IPS-20b (cell line): ENCODE results near the gene MGAT5.

Experiments
- H3K27ac ChIP-seq: one replicate; pipeline ENCODE4 v1.5.1; 2013; ENCODE audit warnings: low read length
- H3K27me3 ChIP-seq: 2 replicates; pipeline ENCODE4 v1.6.1; 2013; ENCODE audit warnings: mild to moderate bottlenecking, low read length, inconsistent platforms; ENCODE audit not compliant: insufficient read depth
- H3K36me3 ChIP-seq: 2 replicates; pipeline ENCODE4 v1.6.1; 2013; ENCODE audit warnings: low read depth, mild to moderate bottlenecking, inconsistent platforms, low read length, moderate library complexity; ENCODE audit not compliant: insufficient read depth
- H3K4me1 ChIP-seq: 2 replicates; pipeline ENCODE4 v1.6.1; 2013; ENCODE audit warnings: mild to moderate bottlenecking, control low read depth, inconsistent platforms, low read length, moderate library complexity; ENCODE audit not compliant: insufficient read depth
- H3K4me3 ChIP-seq: 2 replicates; pipeline ENCODE4 v1.5.1; 2013; ENCODE audit warnings: mild to moderate bottlenecking, low read length, inconsistent platforms
- H3K9ac ChIP-seq: 2 replicates; pipeline ENCODE4 v1.6.1; 2013; ENCODE audit warnings: low read depth, mild to moderate bottlenecking, inconsistent platforms, low read length, moderate library complexity
- H3K9me3 ChIP-seq: 2 replicates; pipeline ENCODE4 v1.6.1; 2013; ENCODE audit warnings: mild to moderate bottlenecking, low read depth, low read length, inconsistent platforms; ENCODE audit not compliant: insufficient read depth

MGAT5 gene

DNA sequence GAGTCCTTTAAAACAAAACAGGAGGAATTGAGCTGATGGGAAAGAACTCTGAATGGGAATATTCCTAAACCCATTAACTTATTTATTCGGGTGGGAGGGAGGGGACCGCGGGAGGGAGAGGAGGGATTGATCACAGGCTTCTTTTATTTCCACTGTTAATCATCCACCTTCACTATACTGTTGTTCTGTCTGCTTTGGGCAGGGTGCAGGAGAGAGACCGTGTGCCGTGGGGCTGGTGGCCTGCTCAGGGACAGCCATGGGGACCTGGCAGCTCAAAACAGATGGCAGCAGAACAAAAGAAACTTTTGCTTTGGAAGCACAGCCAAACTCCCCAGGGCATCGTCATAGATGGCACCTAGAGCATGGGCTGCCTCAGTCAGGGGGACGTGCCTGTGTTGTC is 195.3 kb downstream of the MGAT5 start:
- H3K4me1 ChIP-seq = no peaks in the 10 kb centered on the region
- no peaks in the 10 kb centered on the region for H3K9me3 ChIP-seq
- H3K36me3 ChIP-seq = peaks cover 5% of the 10 kb centered on the region; the same call in 1 of the 2 replicates
- H3K4me3 ChIP-seq = no peak overlapping the region
- no peaks in the 10 kb centered on the region for H3K27me3 ChIP-seq
- H3K27ac ChIP-seq = no peak overlapping the region
- H3K9ac ChIP-seq = no peak overlapping the region

DNA sequence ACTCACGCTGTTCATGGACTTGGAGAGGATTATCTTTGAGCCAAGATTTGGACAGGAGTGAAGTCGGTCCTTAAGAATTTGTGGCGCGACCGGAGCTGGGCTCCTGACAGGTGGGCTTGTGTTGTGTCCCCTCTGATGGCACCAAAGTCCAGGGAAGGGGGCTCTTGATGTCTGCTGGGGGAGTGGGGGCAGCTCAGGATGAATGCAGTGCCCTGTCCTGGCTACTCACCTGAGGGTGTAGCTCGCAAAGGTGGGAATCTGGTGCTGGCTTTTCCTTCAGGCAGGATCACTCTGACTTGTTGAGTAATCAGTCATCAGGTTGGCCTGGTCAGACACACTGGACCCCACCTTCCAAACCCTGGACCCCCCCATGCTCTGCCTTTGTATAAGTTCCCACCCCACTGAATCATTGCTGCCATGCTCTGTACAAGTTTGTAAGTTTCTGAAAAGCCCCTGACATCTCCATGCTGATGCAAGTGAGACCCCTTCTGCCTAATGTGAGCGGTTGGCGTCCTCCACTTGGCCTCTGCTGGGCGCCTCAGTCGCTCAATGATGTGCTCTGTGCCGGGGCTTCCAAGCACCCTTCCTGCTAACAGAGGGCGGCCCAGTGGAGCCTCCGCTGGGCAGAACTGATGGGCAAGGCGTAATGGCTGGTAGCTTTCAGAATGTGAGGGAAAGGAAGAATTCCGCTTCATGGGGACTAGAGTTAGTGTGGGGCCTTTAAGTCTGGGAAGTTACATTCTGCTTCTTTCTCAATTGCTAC is 196.1 kb downstream of the MGAT5 start:
- H3K4me1 ChIP-seq = no peaks in the 10 kb centered on the region
- no peak overlapping the region for H3K4me3 ChIP-seq
- no peak overlapping the region for H3K27ac ChIP-seq
- peaks cover 5% of the 10 kb centered on the region; the same call in 1 of the 2 replicates for H3K36me3 ChIP-seq
- H3K9ac ChIP-seq = no peak overlapping the region
- no peaks in the 10 kb centered on the region for H3K9me3 ChIP-seq
- H3K27me3 ChIP-seq = no peaks in the 10 kb centered on the region

DNA sequence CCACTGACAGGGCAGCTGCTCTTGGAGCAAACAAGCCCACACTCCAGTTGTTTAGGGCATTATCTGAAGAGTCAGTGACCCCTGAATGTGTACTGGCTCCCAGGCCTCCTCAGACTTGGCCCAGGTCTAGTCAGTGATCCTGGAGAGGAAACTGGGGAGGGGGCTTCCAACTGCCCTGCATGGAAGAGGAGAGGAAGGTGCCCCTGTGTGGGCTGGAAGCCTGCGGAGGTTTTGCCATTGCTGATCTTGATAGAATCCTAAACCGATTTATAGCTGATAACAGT is 197.4 kb downstream of the MGAT5 start:
- Histone ChIP-seq H3K27me3 (no peaks in the 10 kb centered on the region), H3K4me1 (no peaks in the 10 kb centered on the region), H3K36me3 (0 out of 2 replicates have a peak, but pooled peaks cover 5% of the 10 kb centered on the region), H3K9ac (no peak overlapping the region), H3K4me3 (no peak overlapping the region), H3K9me3 (no peaks in the 10 kb centered on the region), H3K27ac (no peak overlapping the region)

DNA sequence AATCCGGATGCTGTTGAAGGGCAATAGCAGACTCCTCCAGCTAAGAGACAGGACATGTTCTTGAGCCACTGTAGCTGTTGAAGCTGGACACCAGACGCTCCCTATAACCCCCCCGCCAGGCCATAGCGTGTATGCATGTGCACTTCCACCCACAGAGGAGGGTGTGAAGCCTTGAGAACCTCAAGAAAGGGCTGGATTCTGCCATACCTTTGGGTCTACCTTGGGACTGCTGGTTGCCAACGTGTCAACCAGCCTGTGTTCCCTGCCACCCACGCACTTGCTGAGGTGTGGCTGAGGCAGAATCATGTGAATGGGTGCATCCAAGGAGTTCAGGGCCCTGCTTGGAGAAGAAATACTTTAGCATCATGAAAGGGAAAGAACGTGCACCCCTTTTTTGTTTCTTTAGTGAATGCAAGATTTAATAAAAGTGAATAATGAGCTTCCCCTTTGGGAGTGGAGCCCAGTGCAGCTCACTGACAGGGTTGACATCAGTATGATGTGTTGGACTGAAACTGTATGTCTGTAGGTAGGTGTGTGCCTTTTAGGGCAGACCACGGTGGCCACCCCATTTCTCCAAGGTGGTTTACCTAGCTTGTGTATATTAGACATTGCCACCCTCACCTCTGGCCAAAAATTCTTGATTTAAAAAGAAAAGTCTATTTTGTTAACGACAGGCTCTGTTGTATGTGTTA is 198.3 kb downstream of the MGAT5 start:
- Histone ChIP-seq H3K9me3 (no peaks in the 10 kb centered on the region), H3K27ac (no peak overlapping the region), H3K27me3 (no peaks in the 10 kb centered on the region), H3K9ac (no peak overlapping the region), H3K4me3 (no peak overlapping the region), H3K36me3 (0 out of 2 replicates have a peak, but pooled peaks cover 5% of the 10 kb centered on the region), H3K4me1 (no peaks in the 10 kb centered on the region)

DNA sequence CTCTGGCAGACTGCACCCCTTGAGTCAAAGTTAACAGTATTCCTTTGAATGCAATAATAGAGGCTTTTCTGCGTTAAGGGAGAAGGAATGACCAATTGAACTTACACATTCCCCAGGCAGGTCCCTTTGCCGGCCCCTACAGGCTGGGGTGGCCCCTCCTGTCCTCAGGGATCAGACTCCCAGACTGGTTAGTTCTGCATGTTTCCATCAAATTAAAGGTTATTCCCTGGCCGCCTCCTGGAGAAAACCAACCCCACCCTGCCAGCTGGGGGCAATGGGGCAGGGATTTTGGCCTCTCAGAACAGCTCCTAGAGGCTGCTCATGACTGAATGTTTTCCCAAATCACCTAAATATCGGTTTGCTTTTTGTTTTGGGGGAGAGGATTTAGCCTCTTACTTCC is 199.6 kb downstream of the MGAT5 start:
- Histone ChIP-seq H3K9ac (no peak overlapping the region), H3K27ac (no peak overlapping the region), H3K9me3 (no peaks in the 10 kb centered on the region), H3K4me1 (no peaks in the 10 kb centered on the region), H3K4me3 (no peak overlapping the region), H3K36me3 (0 out of 2 replicates have a peak, but pooled peaks cover 5% of the 10 kb centered on the region), H3K27me3 (no peaks in the 10 kb centered on the region)

DNA sequence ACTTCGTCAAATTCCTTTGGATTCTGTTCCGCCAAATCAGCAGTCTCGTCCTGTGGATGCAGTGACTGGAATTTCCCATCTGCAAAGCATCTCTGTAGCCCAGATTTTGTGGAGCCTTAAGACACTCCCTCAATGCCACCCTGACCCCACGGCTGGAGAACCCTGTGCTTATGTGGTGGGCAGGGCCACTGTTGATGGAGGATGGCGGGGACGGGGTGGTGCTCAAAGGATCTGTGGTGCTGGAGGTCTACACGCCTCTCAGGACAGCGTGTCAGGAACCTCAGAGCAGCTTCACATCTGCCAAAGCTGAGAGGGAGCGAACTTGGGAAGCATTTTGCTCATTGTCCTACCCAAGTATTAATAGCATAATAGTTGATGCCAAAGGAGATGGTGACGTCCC is 200.1 kb downstream of the MGAT5 start:
- Histone ChIP-seq H3K9ac (no peak overlapping the region), H3K9me3 (no peaks in the 10 kb centered on the region), H3K36me3 (0 out of 2 replicates have a peak, but pooled peaks cover under 1% of the 10 kb centered on the region), H3K4me1 (no peaks in the 10 kb centered on the region), H3K27me3 (no peaks in the 10 kb centered on the region), H3K4me3 (no peak overlapping the region), H3K27ac (no peak overlapping the region)

DNA sequence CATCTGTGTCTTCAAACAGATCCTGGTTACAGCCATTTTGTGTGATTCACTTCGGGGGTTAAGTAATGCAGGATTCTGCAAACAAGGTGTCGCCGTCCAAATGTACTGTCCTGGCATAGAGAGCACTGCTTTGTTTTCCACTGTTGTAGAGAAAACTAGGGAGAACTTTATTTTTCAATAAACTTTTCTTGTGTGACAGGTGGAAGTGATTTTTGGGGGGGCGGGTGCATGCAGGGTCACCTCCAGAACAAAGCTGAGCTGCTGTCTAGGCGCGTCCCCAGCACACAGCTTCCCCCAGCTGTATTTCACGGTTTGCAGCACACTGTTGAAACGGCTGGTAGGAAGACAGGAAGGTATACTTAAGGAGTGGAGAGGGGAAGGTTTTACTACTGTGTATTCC is 200.6 kb downstream of the MGAT5 start:
- no peaks in the 10 kb centered on the region for H3K27me3 ChIP-seq
- H3K9me3 ChIP-seq = no peaks in the 10 kb centered on the region
- H3K4me1 ChIP-seq = no peaks in the 10 kb centered on the region
- H3K27ac ChIP-seq = no peak overlapping the region
- H3K36me3 ChIP-seq = no peaks in the 10 kb centered on the region
- H3K9ac ChIP-seq = no peak overlapping the region
- H3K4me3 ChIP-seq = no peak overlapping the region

DNA sequence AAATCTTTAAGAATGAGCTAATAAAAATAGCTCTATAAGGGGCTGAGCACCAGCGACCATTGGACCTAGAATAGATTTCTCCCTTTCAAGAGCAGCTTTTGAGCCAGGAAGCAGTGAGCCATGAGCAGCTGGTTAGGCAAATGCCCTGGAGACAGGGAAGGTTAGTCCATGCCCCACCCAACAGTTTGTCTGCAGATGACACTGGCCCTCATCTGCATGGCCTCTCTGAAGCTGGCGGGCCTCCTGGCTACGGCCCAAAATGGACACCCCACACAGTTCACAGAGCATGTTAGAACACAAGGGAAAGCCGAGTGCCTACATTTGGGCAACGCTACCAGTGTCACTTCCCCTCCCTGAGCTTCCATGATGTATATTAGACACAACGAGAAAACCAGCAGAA is 201.1 kb downstream of the MGAT5 start:
- Histone ChIP-seq H3K36me3 (no peaks in the 10 kb centered on the region), H3K4me3 (no peak overlapping the region), H3K27me3 (no peaks in the 10 kb centered on the region), H3K9me3 (no peaks in the 10 kb centered on the region), H3K4me1 (no peaks in the 10 kb centered on the region), H3K27ac (no peak overlapping the region), H3K9ac (no peak overlapping the region)

DNA sequence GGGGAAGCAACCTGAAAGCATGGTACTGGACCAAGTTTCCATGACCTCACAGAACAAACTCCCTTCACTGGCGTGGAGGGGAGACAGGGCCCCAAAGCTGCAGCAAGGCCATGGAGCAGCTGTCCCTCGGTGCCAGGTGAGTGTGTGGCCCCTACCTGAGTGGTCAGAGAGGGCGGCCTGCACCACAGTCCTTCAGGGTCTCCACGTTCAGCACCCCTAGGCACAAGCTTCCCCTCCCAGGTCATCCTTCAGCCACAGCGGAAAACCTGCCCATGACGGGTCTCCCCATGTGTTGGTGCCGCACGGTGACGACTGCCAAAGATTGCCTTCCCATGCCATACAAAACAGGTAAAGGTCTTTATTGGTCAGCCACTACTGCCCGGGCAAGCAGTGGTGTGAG is 201.6 kb downstream of the MGAT5 start:
- no peaks in the 10 kb centered on the region for H3K9me3 ChIP-seq
- no peak overlapping the region for H3K27ac ChIP-seq
- H3K27me3 ChIP-seq = no peaks in the 10 kb centered on the region
- no peaks in the 10 kb centered on the region for H3K36me3 ChIP-seq
- H3K4me3 ChIP-seq = no peak overlapping the region
- no peaks in the 10 kb centered on the region for H3K4me1 ChIP-seq
- no peak overlapping the region for H3K9ac ChIP-seq

DNA sequence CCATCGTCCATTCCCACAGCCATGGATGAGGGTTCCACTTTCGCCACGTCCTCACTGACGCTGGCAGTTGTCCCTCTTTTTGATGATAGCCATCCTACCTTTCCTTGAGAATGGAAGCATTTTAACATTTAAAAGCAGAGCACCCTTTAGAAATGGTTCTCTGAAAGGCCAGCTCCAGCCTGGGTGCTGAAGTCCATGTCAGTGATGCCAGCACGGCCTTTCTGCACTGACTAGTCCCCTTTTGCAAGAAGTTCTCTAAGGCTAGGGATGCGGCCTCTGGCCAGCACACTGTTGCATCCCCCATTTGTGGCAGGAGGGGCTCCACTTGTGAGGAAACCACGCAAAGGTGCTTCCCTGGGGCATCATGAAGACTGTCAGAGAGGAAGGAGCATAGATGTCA is 203.5 kb downstream of the MGAT5 start:
- Histone ChIP-seq H3K9me3 (no peaks in the 10 kb centered on the region), H3K27ac (no peak overlapping the region), H3K36me3 (no peaks in the 10 kb centered on the region), H3K4me1 (no peaks in the 10 kb centered on the region), H3K27me3 (no peaks in the 10 kb centered on the region), H3K4me3 (no peak overlapping the region), H3K9ac (no peak overlapping the region)

DNA sequence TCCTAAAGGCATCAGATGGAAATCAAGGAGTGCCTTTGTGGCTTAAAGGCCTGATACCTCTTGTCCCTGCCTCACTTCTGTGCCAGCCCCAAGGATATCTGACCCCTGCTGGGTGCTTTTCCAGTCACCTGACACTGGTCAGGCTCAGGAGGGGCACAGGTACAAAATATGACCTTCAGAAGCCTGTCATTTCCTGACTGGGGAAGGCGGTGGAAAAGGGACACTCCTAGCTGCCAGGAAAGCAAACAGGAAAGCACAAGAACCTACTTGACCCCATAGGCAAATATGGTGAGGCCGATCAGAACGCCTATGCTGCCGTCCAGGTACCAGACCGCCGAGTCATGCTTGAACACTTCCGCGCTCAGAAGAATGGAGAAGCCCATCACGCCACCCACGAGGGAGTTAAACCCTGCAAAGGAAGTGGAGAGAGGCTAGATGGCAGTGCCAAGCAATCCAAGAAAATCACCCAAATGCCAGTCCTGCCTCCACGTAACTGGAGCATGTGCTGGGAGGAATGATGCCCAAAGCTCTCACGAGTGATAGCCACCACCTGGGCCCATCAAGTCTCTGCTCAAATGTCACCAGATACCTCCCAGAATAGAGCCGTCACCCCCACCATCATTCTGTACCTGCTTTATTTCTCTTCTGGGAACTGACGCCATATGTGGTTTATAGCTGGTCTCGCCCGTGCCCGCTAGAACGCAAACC is 204.0 kb downstream of the MGAT5 start:
- H3K27me3 ChIP-seq = no peaks in the 10 kb centered on the region
- H3K36me3 ChIP-seq = no peaks in the 10 kb centered on the region
- H3K4me1 ChIP-seq = no peaks in the 10 kb centered on the region
- no peak overlapping the region for H3K4me3 ChIP-seq
- no peaks in the 10 kb centered on the region for H3K9me3 ChIP-seq
- no peak overlapping the region for H3K27ac ChIP-seq
- H3K9ac ChIP-seq = no peak overlapping the region

DNA sequence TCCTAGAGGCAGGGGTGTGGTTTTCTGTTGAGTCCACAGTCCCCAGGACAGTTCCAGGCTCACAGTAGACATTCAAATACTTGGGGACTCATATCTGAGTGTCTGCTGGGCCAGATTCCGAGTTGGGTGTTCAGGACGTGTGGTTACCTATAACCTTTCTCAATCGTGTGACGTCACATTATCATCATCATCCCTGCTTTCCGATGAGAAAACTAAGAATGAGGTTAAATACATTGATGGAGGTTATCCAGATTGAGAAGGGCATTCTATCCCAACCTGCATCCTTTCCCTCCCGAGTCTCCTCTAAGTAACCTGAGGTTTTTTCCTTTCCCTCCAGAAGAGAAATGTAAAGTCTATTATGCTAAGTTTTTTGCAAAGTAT is 204.6 kb downstream of the MGAT5 start:
- no peak overlapping the region for H3K9ac ChIP-seq
- no peak overlapping the region for H3K4me3 ChIP-seq
- H3K27me3 ChIP-seq = no peaks in the 10 kb centered on the region
- H3K9me3 ChIP-seq = no peaks in the 10 kb centered on the region
- no peaks in the 10 kb centered on the region for H3K4me1 ChIP-seq
- no peak overlapping the region for H3K27ac ChIP-seq
- H3K36me3 ChIP-seq = no peaks in the 10 kb centered on the region
